Suprapubic skin (tissue), 3 donors: Measurements from ENCODE around the gene IL3.

Experiments
- EP300 ChIP-seq: sonication (generic); formaldehyde crosslinking; IDR thresholded peaks from one replicate; pipeline ENCODE4 v1.6.1; 2017; ENCODE audit warnings: antibody characterized with exemption
- POLR2A ChIP-seq, 2 donors: fragments of 450-650 bp; IDR thresholded peaks; one replicate each; pipeline ENCODE4 v1.6.1; 2017; ENCODE audit warnings: antibody characterized with exemption in 2 of 2, mild to moderate bottlenecking in 2 of 2, moderate library complexity in 2 of 2
- TF ChIP-seq, protein P1 (sequence below), 2 donors: fragments of 200-600 bp in 1 of 2; fragments of 450-650 bp in 1 of 2; sonication (generic) in 1 of 2; IDR thresholded peaks; one replicate each; pipeline ENCODE4 v1.5.1; 2016 to 2019; ENCODE audit warnings: antibody characterized with exemption in 2 of 2, mild to moderate bottlenecking in 1 of 2, moderate library complexity in 1 of 2

GRCh38 chr5:132072528-132072927 is 12.1 kb downstream of the IL3 start:
- TF ChIP-seq, protein P1, sequence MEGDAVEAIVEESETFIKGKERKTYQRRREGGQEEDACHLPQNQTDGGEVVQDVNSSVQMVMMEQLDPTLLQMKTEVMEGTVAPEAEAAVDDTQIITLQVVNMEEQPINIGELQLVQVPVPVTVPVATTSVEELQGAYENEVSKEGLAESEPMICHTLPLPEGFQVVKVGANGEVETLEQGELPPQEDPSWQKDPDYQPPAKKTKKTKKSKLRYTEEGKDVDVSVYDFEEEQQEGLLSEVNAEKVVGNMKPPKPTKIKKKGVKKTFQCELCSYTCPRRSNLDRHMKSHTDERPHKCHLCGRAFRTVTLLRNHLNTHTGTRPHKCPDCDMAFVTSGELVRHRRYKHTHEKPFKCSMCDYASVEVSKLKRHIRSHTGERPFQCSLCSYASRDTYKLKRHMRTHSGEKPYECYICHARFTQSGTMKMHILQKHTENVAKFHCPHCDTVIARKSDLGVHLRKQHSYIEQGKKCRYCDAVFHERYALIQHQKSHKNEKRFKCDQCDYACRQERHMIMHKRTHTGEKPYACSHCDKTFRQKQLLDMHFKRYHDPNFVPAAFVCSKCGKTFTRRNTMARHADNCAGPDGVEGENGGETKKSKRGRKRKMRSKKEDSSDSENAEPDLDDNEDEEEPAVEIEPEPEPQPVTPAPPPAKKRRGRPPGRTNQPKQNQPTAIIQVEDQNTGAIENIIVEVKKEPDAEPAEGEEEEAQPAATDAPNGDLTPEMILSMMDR (IDR thresholded peaks at IDR 0.05), result no peak
- TF ChIP-seq POLR2A (IDR thresholded peaks at IDR 0.05) (no peak), EP300 (no peak)
